NT2/D1 (cell line): ENCODE data around the gene LY6G5B.

ENCODE experiments used
- SUZ12 ChIP-seq: IDR thresholded peaks from 2 replicates; pipeline ENCODE4 v1.6.1; 2011; ENCODE audit not compliant: insufficient read length, insufficient read depth; ENCODE audit errors: extremely low read depth
- ZNF274 ChIP-seq: IDR thresholded peaks from 2 replicates; pipeline ENCODE4 v1.6.1; 2011; ENCODE audit warnings: mild to moderate bottlenecking, low read depth, low read length

DNA sequence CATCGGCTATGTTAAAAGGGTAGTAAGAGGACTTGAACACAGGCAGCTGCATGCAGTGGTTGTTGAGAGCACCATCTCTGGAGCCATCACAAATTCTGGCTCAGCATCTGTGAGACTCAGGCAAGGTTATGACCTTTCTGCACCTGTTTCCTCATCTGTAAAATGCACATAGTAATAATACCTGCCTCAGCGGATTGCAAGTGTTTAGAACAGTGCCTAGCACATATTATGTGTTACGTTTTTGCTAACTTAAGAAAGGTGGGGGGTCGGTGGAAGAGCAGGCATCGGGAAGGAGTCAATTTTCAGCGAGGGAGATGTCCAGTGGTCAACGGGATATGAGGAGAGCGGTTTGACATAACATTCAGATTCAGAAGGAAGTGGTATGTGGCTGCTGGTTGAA, 8.2 kb downstream of the LY6G5B start:
- TF ChIP-seq ZNF274 (no peak), SUZ12 (no peak)
